Activated CD4-positive, alpha-beta T cell treated with anti-CD3 and anti-CD28 coated beads, Interleukin-2, Interleukin-4, amounts not matched to agents 100 ng/mL and 50 ng/mL, durations not matched to agents 16 hours and 8 hours (primary cell): ENCODE data around the gene TMEM80.
"Not testable (repeated sequence)": the region's sequence is repeated elsewhere in the genome, so short reads cannot be mapped to it uniquely, and the experiment has no call there.

ENCODE experiments used
- DNase-seq: peaks from one replicate; pipeline ENCODE4 v3.0.0-alpha.2; 2020; ENCODE audit warnings: low spot score

TMEM80 gene

DNA sequence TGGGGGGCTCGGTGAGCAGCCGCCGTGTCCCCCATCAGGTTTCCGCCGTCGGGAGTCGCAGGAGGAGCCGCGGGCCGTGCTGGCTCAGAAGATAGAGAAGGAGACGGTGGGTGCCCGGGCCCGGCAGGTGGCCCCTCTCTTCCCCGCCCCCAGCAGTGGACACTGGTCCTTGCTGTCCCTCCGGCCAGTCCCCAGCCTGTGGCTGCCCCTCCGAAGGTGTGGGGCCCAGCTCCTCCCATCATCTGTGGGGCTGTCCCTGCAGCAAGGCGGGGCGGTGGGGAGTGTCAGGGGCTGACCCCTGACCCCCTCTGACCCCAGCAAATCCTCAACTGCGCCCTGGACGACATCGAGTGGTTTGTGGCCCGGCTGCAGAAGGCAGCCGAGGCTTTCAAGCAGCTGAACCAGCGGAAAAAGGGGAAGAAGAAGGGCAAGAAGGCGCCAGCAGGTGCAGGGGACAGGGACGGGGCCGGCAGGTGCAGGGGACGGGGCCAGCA lies 25.7 kb downstream of the TMEM80 start:
- no peak for DNase-seq

DNA sequence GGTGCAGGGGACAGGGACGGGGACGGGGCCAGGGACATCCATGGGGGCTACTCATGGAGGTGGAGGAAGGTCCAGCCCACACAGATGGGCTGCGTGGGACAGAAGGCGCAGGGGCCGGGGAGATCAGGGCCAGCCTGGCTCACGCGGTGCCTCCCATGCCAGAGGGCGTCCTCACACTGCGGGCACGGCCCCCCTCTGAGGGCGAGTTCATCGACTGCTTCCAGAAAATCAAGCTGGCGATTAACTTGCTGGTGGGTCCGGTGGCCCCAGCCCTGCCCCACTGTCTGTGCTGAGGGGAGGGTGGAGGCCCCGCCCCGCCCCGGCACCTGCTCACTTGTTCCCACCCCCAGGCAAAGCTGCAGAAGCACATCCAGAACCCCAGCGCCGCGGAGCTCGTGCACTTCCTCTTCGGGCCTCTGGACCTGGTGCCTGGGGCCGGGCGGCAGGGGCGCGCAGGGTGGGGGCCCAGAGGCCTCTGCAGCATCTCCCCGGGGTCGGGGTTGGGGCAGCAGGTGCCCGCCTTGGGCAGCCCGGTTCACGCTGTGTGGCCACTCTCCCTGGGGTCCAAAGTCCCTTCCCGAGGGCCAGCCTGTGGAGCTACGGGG lies 26.2 kb downstream of the TMEM80 start:
- peak; percentile 19 for DNase-seq

DNA sequence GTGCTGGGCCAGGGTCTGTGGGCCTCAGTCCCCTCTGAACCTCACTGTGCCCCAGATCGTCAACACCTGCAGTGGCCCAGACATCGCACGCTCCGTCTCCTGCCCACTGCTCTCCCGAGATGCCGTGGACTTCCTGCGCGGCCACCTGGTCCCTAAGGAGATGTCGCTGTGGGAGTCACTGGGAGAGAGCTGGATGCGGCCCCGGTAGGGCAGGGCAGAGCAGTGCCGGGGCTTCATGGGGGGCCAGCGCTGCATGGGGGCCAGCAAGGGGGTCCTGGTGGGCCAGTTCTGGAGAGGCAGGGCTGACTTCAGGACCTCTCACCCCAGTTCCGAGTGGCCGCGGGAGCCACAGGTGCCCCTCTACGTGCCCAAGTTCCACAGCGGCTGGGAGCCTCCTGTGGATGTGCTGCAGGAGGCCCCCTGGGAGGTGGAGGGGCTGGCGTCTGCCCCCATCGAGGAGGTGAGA lies 26.8 kb downstream of the TMEM80 start:
- DNase-seq = no peak

DNA sequence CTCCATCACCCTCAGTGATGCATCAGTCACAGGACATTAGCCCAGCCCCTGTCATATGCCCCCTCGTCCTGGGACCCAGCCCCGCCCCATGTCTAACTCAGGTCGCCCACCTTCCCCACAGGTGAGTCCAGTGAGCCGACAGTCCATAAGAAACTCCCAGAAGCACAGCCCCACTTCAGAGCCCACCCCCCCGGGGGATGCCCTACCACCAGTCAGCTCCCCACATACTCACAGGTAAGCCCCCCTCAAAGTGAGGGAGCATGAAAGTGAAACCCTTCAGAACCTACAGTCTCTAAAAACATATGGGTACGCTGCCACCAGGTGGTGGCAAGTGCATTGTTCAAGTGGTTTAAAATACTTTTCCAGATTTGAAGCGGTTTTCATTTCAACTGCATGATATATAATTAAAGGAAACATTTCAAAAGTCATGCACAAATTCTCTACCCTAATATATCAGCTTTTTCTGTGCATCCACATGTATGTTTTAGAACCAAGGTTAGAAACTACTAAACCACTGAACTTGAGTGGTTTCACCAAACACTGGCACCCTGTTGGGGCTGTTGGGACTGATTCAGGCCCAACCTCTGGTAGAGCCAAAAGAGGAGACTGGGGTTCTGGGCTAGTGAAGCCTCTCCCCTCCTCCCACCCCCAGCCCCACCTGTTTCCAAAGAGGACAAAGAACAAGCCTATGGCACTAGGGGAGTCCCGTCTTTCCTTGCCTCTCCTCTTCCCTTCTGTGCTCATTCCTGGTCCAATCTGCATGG lies 27.7 kb downstream of the TMEM80 start:
- DNase-seq = peak; percentile 55

- no peak for DNase-seq
Observed at GRCh38 chr11:724049-724777, 28.6 kb downstream of the TMEM80 start.

DNA sequence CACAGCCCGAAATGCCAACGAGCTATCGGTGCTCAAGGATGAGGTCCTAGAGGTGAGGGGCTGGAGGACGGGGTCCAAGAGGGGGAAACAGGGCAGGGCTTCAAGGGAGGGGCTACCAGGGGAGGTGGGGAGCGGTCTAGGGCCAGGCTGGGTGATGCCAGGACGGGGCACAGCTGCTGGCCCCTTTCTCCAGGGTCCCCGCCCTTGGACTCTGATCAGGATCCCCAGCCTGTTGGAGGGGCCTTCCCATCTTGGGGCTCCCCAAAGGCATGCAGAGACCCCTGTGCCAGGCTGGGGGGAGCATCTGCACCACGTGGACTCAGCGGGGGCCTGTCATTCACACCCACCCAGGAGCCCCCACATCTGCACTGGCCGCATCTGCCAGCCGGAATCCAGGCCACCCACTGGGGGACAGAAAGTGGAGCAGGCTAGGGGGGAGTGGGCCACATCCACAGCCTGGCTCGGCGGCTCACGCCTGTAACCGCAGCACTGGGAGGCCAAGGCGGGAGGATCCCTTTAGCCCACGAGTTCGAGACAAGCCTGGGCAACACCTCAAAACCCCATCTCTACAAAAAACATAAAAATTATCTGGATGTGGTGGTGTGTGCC lies 29.3 kb downstream of the TMEM80 start:
- no peak for DNase-seq

- no peak for DNase-seq
Observed at GRCh38 chr11:725624-726202, 30.1 kb downstream of the TMEM80 start.

- DNase-seq = peak; percentile 31
Observed at GRCh38 chr11:726278-727220, 30.9 kb downstream of the TMEM80 start.

- no peak for DNase-seq
Observed at GRCh38 chr11:727281-727701, 31.7 kb downstream of the TMEM80 start.

DNA sequence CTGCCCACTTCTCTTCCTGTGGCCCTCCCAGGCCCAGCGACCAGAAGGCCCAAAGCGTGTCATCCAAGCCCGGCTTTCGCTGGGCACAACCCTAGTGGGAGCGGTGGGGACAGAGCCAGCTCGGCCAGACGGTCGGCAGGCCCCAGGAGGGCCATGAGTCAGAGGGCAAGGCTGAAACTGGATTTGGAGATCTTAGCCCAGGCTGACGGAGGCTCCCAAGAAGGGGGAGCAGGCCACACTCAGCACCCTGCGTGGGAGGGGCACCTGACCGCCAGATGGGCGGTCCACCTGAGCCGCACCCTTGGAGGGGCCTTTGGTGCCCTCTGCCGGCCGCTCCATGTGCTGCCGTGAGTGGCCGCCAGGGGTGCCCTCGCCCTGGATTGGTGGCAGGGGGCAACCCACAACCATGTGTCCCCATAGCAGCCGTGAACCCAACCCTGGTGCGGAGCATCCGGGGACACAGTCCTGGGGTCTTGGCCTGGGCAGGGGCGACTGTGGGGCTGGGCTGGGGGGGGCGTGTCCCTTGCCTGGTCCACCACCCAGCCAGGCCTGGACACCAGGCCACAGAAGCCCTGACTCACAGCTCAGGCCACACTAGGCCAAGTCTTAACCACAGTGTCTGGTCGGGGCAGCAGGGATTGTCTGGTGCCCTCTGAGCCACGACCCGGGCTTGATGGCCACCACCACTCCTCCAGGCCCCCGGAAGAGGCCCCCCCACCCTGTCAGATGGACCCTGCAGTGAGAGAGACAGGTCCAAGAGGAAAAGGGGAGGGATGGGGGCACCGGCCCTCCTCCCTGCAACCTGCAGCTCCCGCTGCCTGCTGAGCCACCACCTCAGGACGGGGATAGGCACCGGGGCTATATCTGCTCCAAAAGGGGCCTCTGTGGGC lies 32.5 kb downstream of the TMEM80 start:
- DNase-seq = peak; percentile 78

GRCh38 chr11:728901-729491 lies 33.4 kb downstream of the TMEM80 start:
- DNase-seq = no peak

- DNase-seq = no peak
Observed at GRCh38 chr11:729492-730074, 34.0 kb downstream of the TMEM80 start.

GRCh38 chr11:733072-733471 lies 37.5 kb downstream of the TMEM80 start:
- no peak for DNase-seq

DNA sequence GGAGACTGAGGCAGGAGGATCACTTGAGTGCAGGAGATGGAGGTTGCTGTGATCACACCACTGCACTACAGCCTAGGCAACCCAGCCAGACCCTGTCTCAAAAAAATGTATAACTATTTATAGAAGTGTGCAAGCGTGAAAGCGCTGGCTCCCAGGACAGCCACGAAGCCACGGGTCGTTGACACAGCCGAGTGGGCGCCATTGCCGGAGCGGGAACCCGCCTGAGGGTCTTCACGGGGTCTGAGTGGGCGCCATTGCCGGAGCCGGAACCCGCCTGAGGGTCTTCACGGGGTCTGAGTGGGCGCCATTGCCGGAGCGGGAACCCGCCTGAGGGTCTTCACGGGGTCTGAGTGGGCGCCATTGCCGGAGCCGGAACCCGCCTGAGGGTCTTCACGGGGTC lies 38.9 kb downstream of the TMEM80 start:
- DNase-seq = not testable (repeated sequence)

- no peak for DNase-seq
Observed at GRCh38 chr11:737366-737765, 41.8 kb downstream of the TMEM80 start.

DNA sequence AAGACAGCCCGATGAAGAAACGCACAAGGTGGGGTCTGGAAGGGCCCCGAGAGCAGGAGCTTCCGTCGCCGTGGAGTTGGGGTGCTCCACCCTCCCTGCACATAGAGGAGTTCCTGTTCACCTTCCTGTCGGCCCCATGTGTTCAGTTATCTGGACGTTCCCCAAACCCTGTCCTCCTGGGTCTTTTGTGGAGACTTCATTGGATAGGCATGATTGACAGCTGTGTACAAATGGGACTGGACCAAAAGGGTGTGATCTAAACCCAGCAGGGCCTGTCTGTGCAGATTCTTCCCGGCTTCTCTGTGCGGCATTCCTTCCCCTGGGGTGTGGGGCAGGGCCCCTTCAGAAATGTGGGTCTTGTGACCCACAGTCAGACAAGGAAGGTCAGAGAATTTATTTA lies 42.3 kb downstream of the TMEM80 start:
- DNase-seq = not testable (repeated sequence)

DNA sequence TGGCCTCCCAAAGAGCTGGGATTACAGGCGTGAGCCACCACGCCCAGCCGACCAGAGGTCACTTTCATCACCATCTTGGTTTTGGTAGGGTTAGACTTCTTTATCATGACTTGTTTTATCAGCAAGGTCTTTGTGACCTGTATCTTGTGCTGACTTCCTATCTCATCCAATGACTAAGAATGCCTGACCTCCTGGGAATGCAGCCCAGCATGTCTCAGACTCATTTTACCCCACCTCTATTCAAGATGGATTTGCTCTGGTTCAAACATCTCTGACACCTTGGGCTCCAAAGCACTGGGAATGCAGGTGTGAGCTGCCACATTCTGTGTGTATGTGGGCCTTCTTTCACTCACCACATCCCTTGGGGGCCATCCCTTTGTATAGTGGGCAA lies 46.5 kb downstream of the TMEM80 start:
- no peak for DNase-seq

GRCh38 chr11:742571-743201 lies 47.1 kb downstream of the TMEM80 start:
- no peak for DNase-seq

GRCh38 chr11:745428-745827 lies 49.8 kb downstream of the TMEM80 start:
- no peak for DNase-seq
